ENCODE measurements around the gene ADGRL2. TPM values are rescaled to one million over a fixed set of nuclear protein-coding genes. Genes with fewer than 3 reads are reported as not detected.

The ADGRL2 gene
- total and polyA plus RNA-seq, 11 donors = 16.9 to 82.8 (median 54.3) TPM

GRCh38 chr1:81999364-81999763 is 198.6 kb downstream of the ADGRL2 start:
- intact Hi-C loops (cut with DNase I) = no loop called here
- 92 to 98% (median 93%) methylated on average over 1 of the region's 1 CpG for WGBS, 4 donors
- Histone ChIP-seq H3K27me3 (no peaks in the 10 kb centered on the region), H3K4me1 (peaks cover 0 to 9% (median 2%) of the 10 kb centered on the region in 12 donors), H3K27ac (no peak overlapping the region), H3K4me3 (no peak overlapping the region), H3K9me3 (no peaks in the 10 kb centered on the region), H3K36me3 (no peaks in the 10 kb centered on the region)
- ATAC-seq (no peak), DNase-seq (no peak)
- TF ChIP-seq CTCF (IDR thresholded peaks at IDR 0.05) = no peak
- TF ChIP-seq POLR2A (IDR thresholded peaks at IDR 0.05) = no peak

GRCh38 chr1:82000221-82000620 is 199.5 kb downstream of the ADGRL2 start:
- Histone ChIP-seq H3K4me1 (peaks cover 0 to 9% (median 2%) of the 10 kb centered on the region in 12 donors), H3K27ac (no peak overlapping the region), H3K9me3 (no peaks in the 10 kb centered on the region), H3K4me3 (no peak overlapping the region), H3K36me3 (no peaks in the 10 kb centered on the region), H3K27me3 (no peaks in the 10 kb centered on the region)
- DNase-seq (no peak), ATAC-seq (no peak)
- 86 to 96% (median 93%) methylated on average over 2 of the region's 2 CpGs for WGBS, 4 donors
- TF ChIP-seq CTCF (IDR thresholded peaks at IDR 0.05) (no peak), POLR2A (IDR thresholded peaks at IDR 0.05) (no peak)
- intact Hi-C loops (cut with DNase I) = no loop called here

DNA sequence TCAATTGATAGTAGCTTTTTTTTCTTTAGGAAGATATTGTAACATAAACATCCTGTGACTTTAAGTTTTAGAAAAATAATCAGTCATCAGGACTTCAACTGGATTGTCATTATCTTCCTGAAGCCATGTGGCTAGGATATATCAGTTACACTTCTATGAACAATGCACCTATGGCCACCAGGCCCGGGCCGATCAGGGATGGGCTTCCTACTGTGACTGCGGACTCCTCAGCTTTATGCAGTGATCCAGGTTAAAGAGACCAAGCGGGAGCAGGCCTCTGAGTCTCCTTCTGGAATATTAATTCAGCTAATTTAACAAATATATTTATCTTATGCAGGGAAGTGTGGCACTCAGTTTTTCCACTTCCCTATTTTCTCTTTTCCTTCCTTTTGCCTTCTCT is 200.6 kb downstream of the ADGRL2 start:
- TF ChIP-seq CTCF (IDR thresholded peaks at IDR 0.05) (no peak), POLR2A (IDR thresholded peaks at IDR 0.05) (no peak)
- H3K36me3 ChIP-seq = no peaks in the 10 kb centered on the region
- ATAC-seq = no peak
- no peaks in the 10 kb centered on the region for H3K27me3 ChIP-seq
- no peak for DNase-seq
- no peaks in the 10 kb centered on the region for H3K9me3 ChIP-seq
- H3K4me1 ChIP-seq = peaks cover 0 to 9% (median 2%) of the 10 kb centered on the region in 12 donors
- no peak overlapping the region for H3K4me3 ChIP-seq
- 72 to 88% (median 80%) methylated on average over 4 of the region's 4 CpGs for WGBS, 4 donors
- no peak overlapping the region for H3K27ac ChIP-seq
- intact Hi-C loops (cut with DNase I) = no loop called here

DNA sequence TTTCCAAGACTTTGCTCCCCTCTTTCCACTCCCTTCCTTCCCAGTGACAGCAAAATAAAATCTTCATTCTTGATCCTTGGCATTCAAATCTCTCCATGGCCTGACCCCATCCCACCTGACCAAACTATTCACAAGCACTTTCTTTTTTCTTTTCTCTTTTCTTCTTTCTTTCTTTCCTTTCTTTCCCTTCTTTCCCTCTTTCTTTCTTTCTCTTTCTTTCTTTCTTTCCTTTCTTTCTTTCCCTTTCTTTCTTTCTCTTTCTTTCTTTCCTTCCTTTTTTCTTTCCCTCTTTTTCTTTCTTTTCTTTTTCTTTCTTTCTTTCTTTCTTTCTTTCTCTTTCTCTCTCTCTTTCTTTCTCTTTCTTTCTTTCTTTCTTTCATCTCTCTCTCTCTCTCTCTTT is 207.1 kb downstream of the ADGRL2 start:
- ATAC-seq (no peak), DNase-seq (no peak)
- no peak for TF ChIP-seq CTCF (IDR thresholded peaks at IDR 0.05)
- no peak for TF ChIP-seq POLR2A (IDR thresholded peaks at IDR 0.05)
- H3K4me1 ChIP-seq = no peaks in the 10 kb centered on the region
- H3K36me3 ChIP-seq = no peaks in the 10 kb centered on the region
- H3K9me3 ChIP-seq = no peaks in the 10 kb centered on the region
- H3K27ac ChIP-seq = no peak overlapping the region
- H3K27me3 ChIP-seq = no peaks in the 10 kb centered on the region
- H3K4me3 ChIP-seq = no peak overlapping the region
- intact Hi-C loops (cut with DNase I) = no loop called here
